GM23338 (cell line): Measurements from ENCODE around the gene ECE2. TPM values are rescaled to one million over a fixed set of nuclear protein-coding genes. Genes with fewer than 3 reads are reported as not detected.

Source experiments
- ATAC-seq: fragments of 200-7000 bp; cut with Tn5 transposase; 3 replicates; pipeline ENCODE4 v1.9.1; 2020
- DNase-seq: peaks from one replicate; pipeline ENCODE4 v3.0.0-alpha.2; 2015; ENCODE audit warnings: low spot score
- H2AFZ ChIP-seq: fragments of 200-600 bp; sonication (generic); 2 replicates; pipeline ENCODE4 v1.8.0; 2016; ENCODE audit warnings: antibody characterized with exemption, mild to moderate bottlenecking, moderate library complexity
- H3F3A ChIP-seq: fragments of 200-600 bp; sonication (generic); replicated peaks from 2 replicates; pipeline ENCODE4 v1.8.0; 2017; ENCODE audit warnings: antibody characterized with exemption, mixed run types, low read depth
- H3K27ac ChIP-seq: fragments of 200-600 bp; sonication (generic); 2 replicates; pipeline ENCODE4 v1.6.1; 2016; ENCODE audit warnings: low read depth
- H3K27me3 ChIP-seq: fragments of 200-600 bp; sonication (generic); 2 replicates; pipeline ENCODE4 v1.8.0; 2016; ENCODE audit warnings: mild to moderate bottlenecking, mixed run types, moderate library complexity; ENCODE audit not compliant: insufficient read depth
- H3K36me3 ChIP-seq: fragments of 200-600 bp; sonication (generic); 2 replicates; pipeline ENCODE4 v1.8.0; 2016; ENCODE audit warnings: mild to moderate bottlenecking; ENCODE audit not compliant: insufficient read depth
- H3K4me1 ChIP-seq: fragments of 200-600 bp; sonication (generic); 2 replicates; pipeline ENCODE4 v1.8.0; 2016; ENCODE audit warnings: mild to moderate bottlenecking, moderate library complexity; ENCODE audit not compliant: insufficient read depth
- H3K4me2 ChIP-seq: fragments of 200-600 bp; sonication (generic); 2 replicates; pipeline ENCODE4 v1.7.1; 2017; ENCODE audit warnings: mixed run types
- H3K4me3 ChIP-seq: fragments of 200-600 bp; sonication (generic); 2 replicates; pipeline ENCODE4 v1.6.1; 2016; ENCODE audit warnings: mixed run types
- H3K79me2 ChIP-seq: fragments of 200-600 bp; sonication (generic); replicated peaks from 2 replicates; pipeline ENCODE4 v1.8.0; 2017; ENCODE audit warnings: mild to moderate bottlenecking; ENCODE audit not compliant: insufficient read depth
- H3K9me2 ChIP-seq: fragments of 200-600 bp; sonication (generic); 2 replicates; pipeline ENCODE4 v1.8.0; 2017; ENCODE audit not compliant: insufficient read depth
- H4K20me1 ChIP-seq: fragments of 200-600 bp; sonication (generic); replicated peaks from 2 replicates; pipeline ENCODE4 v1.8.0; 2017; ENCODE audit warnings: mild to moderate bottlenecking; ENCODE audit not compliant: insufficient read depth
- H3K27ac Mint-ChIP-seq: 2 replicates; pipeline ENCODE4 v1.8.0; 2020; ENCODE audit warnings: inconsistent platforms, mild to moderate bottlenecking, moderate library complexity, mixed read lengths
- H3K27me3 Mint-ChIP-seq: 3 replicates; pipeline ENCODE4 v1.8.0; 2022; ENCODE audit warnings: low read depth, mild to moderate bottlenecking, moderate library complexity, mixed read lengths, inconsistent platforms; ENCODE audit not compliant: insufficient read depth, poor library complexity
- H3K36me3 Mint-ChIP-seq: 3 replicates; pipeline ENCODE4 v1.8.0; 2021; ENCODE audit warnings: low read depth, mild to moderate bottlenecking, inconsistent platforms, moderate library complexity, mixed read lengths
- H3K4me1 Mint-ChIP-seq: 3 replicates; pipeline ENCODE4 v1.8.0; 2020; ENCODE audit warnings: mild to moderate bottlenecking, inconsistent platforms, mixed read lengths
- H3K4me3 Mint-ChIP-seq: 3 replicates; pipeline ENCODE4 v1.8.0; 2021; ENCODE audit warnings: moderate library complexity, mild to moderate bottlenecking, inconsistent platforms, mixed read lengths
- H3K9me3 Mint-ChIP-seq: 3 replicates; pipeline ENCODE4 v1.8.0; 2020; ENCODE audit warnings: moderate library complexity, mild to moderate bottlenecking, inconsistent platforms, mixed read lengths
- CREB1 ChIP-seq: fragments of 250-450 bp; sonication (Bioruptor Pico); IDR thresholded peaks from 2 replicates; pipeline ENCODE4 v1.5.0; 2020; ENCODE audit warnings: low read depth, mild to moderate bottlenecking, moderate library complexity
- EZH2 ChIP-seq: fragments of 200-600 bp; sonication (generic); IDR thresholded peaks from one replicate; pipeline ENCODE4 v1.8.0; 2017; ENCODE audit warnings: antibody characterized with exemption, mild to moderate bottlenecking, low read depth; ENCODE audit not compliant: unreplicated experiment
- EZH2phosphoT487 ChIP-seq: fragments of 200-600 bp; sonication (generic); IDR thresholded peaks from one replicate; pipeline ENCODE4 v1.8.1; 2018; ENCODE audit warnings: antibody characterized with exemption; ENCODE audit not compliant: unreplicated experiment
- JUNB ChIP-seq: IDR thresholded peaks from one replicate; pipeline ENCODE4 v1.6.1; 2016; ENCODE audit warnings: antibody characterized with exemption; ENCODE audit not compliant: unreplicated experiment
- POLR2AphosphoS5 ChIP-seq: IDR thresholded peaks from 2 replicates; pipeline ENCODE4 v1.6.1; 2016; ENCODE audit warnings: antibody characterized with exemption, low read depth
- REST ChIP-seq: IDR thresholded peaks from one replicate; pipeline ENCODE4 v1.6.1; 2018; ENCODE audit warnings: antibody characterized with exemption; ENCODE audit not compliant: unreplicated experiment
- STAT1 ChIP-seq: IDR thresholded peaks from one replicate; pipeline ENCODE4 v1.6.1; 2016; ENCODE audit warnings: antibody characterized with exemption; ENCODE audit not compliant: unreplicated experiment
- ZNF114 ChIP-seq: fragments of 250-450 bp; sonication (Bioruptor Pico); IDR thresholded peaks from 2 replicates; pipeline ENCODE4 v1.5.0; 2020; ENCODE audit warnings: mild to moderate bottlenecking, moderate library complexity
- ZNF331 ChIP-seq: fragments of 250-450 bp; sonication (Bioruptor Pico); IDR thresholded peaks from 2 replicates; pipeline ENCODE4 v1.5.0; 2020; ENCODE audit warnings: low read depth, mild to moderate bottlenecking, moderate library complexity
- polyA plus RNA-seq: library from polyadenylated mRNA; unstranded; fragments of >200 nt; fragmentation: Nextera tagmentation; extraction: Ambion mirVana; gene quantifications from 2 replicates; pipeline ENCODE4 v1.2.1, GENCODE V29; 2016
- total RNA-seq: library from RNA; depleted of rRNA; stranded (reverse); fragments of >200 nt; shearing (Covaris generic); gene quantifications from 2 replicates; pipeline ENCODE4 v1.2.3, GENCODE V29; 2014
- TF ChIP-seq, protein P1 (sequence below): fragments of 250-450 bp; sonication (Bioruptor Pico); IDR thresholded peaks from 2 replicates; pipeline ENCODE4 v1.5.0; 2020; ENCODE audit warnings: mild to moderate bottlenecking, moderate library complexity
- TF ChIP-seq, protein P2 (sequence below): IDR thresholded peaks from 2 replicates; pipeline ENCODE4 v1.6.1; 2016; ENCODE audit warnings: antibody characterized with exemption
- TF ChIP-seq, protein P3 (sequence below), 2 experiments: fragments of 200-600 bp in 1 of 2; sonication (generic) in 1 of 2; conservative IDR thresholded peaks; 2 replicates each; pipeline versions ENCODE4 v1.5.1 to v1.6.1; 2016 to 2017; ENCODE audit warnings: antibody characterized with exemption in 2 of 2, low read depth in 2 of 2, mild to moderate bottlenecking in 2 of 2, moderate library complexity in 1 of 2

Gene ECE2
- total and polyA plus RNA-seq, 2 experiments from 2014 or later = 0.24 to 0.48 TPM

- H4K20me1 ChIP-seq = peaks cover 67% of the 10 kb centered on the region
- no peak for ATAC-seq
- H3K4me1 Mint-ChIP-seq = peaks cover 11% of the 10 kb centered on the region
Observed at GRCh38 chr3:184322731-184323487, 47.1 kb downstream of the ECE2 start.

More at GRCh38 chr3:184322731-184323487, 47.1 kb downstream of the ECE2 start:
- Histone ChIP-seq H3K9me2 (no peaks in the 10 kb centered on the region), H3K4me3 (no peak overlapping the region), H3K4me2 (no peak overlapping the region), H3K27me3 (no peaks in the 10 kb centered on the region), H2AFZ (no peak overlapping the region), H3K79me2 (peaks cover 72% of the 10 kb centered on the region), H3K36me3 (peaks cover 91% of the 10 kb centered on the region), H3K27ac (no peak overlapping the region), H3F3A (peaks cover 16% of the 10 kb centered on the region; the same call in 1 of the 2 replicates), H3K4me1 (no peaks in the 10 kb centered on the region)
- H3K36me3 Mint-ChIP-seq = peaks cover 96% of the 10 kb centered on the region
- TF ChIP-seq ZNF331 (CRISPR knock-in tag) = no peak
- no peak for TF ChIP-seq REST
- TF ChIP-seq, protein P1, sequence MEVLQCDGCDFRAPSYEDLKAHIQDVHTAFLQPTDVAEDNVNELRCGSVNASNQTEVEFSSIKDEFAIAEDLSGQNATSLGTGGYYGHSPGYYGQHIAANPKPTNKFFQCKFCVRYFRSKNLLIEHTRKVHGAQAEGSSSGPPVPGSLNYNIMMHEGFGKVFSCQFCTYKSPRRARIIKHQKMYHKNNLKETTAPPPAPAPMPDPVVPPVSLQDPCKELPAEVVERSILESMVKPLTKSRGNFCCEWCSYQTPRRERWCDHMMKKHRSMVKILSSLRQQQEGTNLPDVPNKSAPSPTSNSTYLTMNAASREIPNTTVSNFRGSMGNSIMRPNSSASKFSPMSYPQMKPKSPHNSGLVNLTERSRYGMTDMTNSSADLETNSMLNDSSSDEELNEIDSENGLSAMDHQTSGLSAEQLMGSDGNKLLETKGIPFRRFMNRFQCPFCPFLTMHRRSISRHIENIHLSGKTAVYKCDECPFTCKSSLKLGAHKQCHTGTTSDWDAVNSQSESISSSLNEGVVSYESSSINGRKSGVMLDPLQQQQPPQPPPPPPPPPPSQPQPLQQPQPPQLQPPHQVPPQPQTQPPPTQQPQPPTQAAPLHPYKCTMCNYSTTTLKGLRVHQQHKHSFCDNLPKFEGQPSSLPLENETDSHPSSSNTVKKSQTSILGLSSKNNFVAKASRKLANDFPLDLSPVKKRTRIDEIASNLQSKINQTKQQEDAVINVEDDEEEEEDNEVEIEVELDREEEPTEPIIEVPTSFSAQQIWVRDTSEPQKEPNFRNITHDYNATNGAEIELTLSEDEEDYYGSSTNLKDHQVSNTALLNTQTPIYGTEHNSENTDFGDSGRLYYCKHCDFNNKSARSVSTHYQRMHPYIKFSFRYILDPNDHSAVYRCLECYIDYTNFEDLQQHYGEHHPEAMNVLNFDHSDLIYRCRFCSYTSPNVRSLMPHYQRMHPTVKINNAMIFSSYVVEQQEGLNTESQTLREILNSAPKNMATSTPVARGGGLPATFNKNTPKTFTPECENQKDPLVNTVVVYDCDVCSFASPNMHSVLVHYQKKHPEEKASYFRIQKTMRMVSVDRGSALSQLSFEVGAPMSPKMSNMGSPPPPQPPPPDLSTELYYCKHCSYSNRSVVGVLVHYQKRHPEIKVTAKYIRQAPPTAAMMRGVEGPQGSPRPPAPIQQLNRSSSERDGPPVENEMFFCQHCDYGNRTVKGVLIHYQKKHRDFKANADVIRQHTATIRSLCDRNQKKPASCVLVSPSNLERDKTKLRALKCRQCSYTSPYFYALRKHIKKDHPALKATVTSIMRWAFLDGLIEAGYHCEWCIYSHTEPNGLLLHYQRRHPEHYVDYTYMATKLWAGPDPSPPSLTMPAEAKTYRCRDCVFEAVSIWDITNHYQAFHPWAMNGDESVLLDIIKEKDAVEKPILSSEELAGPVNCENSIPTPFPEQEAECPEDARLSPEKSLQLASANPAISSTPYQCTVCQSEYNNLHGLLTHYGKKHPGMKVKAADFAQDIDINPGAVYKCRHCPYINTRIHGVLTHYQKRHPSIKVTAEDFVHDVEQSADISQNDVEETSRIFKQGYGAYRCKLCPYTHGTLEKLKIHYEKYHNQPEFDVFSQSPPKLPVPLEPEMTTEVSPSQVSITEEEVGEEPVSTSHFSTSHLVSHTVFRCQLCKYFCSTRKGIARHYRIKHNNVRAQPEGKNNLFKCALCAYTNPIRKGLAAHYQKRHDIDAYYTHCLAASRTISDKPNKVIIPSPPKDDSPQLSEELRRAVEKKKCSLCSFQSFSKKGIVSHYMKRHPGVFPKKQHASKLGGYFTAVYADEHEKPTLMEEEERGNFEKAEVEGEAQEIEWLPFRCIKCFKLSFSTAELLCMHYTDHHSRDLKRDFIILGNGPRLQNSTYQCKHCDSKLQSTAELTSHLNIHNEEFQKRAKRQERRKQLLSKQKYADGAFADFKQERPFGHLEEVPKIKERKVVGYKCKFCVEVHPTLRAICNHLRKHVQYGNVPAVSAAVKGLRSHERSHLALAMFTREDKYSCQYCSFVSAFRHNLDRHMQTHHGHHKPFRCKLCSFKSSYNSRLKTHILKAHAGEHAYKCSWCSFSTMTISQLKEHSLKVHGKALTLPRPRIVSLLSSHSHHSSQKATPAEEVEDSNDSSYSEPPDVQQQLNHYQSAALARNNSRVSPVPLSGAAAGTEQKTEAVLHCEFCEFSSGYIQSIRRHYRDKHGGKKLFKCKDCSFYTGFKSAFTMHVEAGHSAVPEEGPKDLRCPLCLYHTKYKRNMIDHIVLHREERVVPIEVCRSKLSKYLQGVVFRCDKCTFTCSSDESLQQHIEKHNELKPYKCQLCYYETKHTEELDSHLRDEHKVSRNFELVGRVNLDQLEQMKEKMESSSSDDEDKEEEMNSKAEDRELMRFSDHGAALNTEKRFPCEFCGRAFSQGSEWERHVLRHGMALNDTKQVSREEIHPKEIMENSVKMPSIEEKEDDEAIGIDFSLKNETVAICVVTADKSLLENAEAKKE = no peak
- TF ChIP-seq JUNB = no peak
- no peak for TF ChIP-seq STAT1
- no peak for TF ChIP-seq EZH2phosphoT487
- TF ChIP-seq, protein P2, sequence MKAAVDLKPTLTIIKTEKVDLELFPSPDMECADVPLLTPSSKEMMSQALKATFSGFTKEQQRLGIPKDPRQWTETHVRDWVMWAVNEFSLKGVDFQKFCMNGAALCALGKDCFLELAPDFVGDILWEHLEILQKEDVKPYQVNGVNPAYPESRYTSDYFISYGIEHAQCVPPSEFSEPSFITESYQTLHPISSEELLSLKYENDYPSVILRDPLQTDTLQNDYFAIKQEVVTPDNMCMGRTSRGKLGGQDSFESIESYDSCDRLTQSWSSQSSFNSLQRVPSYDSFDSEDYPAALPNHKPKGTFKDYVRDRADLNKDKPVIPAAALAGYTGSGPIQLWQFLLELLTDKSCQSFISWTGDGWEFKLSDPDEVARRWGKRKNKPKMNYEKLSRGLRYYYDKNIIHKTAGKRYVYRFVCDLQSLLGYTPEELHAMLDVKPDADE = no peak
- no peak for TF ChIP-seq CREB1
- no peak for TF ChIP-seq POLR2AphosphoS5
- TF ChIP-seq ZNF114 (CRISPR knock-in tag) = no peak
- no peak for TF ChIP-seq EZH2
- TF ChIP-seq, protein P3, sequence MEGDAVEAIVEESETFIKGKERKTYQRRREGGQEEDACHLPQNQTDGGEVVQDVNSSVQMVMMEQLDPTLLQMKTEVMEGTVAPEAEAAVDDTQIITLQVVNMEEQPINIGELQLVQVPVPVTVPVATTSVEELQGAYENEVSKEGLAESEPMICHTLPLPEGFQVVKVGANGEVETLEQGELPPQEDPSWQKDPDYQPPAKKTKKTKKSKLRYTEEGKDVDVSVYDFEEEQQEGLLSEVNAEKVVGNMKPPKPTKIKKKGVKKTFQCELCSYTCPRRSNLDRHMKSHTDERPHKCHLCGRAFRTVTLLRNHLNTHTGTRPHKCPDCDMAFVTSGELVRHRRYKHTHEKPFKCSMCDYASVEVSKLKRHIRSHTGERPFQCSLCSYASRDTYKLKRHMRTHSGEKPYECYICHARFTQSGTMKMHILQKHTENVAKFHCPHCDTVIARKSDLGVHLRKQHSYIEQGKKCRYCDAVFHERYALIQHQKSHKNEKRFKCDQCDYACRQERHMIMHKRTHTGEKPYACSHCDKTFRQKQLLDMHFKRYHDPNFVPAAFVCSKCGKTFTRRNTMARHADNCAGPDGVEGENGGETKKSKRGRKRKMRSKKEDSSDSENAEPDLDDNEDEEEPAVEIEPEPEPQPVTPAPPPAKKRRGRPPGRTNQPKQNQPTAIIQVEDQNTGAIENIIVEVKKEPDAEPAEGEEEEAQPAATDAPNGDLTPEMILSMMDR (conservative IDR thresholded peaks at IDR 0.05; ENCODE audit: low read depth in 2 of 2) = no peak
- no peak overlapping the region; the same call in 1 of the 2 replicates for H3K27ac Mint-ChIP-seq
- no peak overlapping the region for H3K4me3 Mint-ChIP-seq
- no peaks in the 10 kb centered on the region for H3K9me3 Mint-ChIP-seq
- DNase-seq = no peak
- peaks cover 30% of the 10 kb centered on the region for H3K27me3 Mint-ChIP-seq
